NCI-H2107 (cell line): ENCODE measurements around the gene SERAC1.
"Not testable (repeated sequence)": the region's sequence is repeated elsewhere in the genome, so short reads cannot be mapped to it uniquely, and the experiment has no call there.

Experiments used
- DNase-seq: peaks from one replicate; lab custom pipeline; 2025; lab: John Stamatoyannopoulos, UW

Gene SERAC1

DNA sequence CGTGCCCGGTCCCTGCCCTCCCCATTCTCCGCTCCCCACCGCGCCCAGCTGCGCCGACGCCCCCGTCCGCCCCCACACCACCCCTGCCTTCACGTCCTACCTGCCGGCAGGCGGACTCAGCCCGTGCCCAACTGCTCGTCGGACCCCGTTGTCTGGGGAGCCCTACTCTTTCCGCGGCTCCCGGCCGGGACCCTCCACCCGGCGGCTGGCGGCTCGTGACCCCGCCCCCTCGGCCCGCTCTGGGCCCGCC is at the start of gene SERAC1:
Gene SERAC1, minus strand, starts transcription at position 223 of the 250 bp plus-strand sequence. CDS start 9,899 bp downstream, outside the sequence.
- no peak for DNase-seq

DNA sequence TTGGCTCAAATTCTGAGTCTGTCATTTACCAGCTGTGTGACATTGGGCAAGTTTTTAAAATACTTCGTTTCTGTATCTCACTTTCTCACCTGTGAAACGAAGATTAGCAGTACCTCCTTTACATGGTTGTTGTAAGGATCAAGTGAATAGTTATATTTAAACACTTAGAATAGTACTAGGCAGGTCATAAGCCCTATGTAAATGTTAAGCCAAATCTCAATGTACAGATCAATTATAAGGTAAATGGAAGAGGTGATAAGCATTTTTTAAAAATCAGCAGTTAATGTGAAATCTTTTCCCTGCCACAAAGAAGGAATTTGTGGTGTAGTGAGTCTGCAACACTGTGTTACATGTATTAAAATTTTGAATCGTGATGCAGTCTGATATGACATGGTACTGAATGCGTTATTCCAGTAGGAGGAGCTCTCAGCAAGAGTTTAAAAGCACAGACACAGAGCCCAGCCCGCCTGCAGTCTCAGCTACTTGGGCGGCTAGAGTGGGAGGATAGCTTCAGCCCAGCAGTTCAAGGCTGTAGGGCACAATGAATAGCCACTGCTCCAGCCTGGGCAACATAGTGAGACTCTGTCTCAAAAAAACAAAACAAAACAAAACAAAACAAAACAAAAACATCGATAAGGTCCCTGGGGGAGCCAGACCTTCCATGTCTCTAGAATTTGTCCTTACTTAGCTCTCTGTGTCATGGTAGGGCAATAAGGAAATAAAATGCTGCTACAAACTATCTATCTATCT is 46.0 kb upstream of the SERAC1 start:
- DNase-seq, result peak; percentile 43

DNA sequence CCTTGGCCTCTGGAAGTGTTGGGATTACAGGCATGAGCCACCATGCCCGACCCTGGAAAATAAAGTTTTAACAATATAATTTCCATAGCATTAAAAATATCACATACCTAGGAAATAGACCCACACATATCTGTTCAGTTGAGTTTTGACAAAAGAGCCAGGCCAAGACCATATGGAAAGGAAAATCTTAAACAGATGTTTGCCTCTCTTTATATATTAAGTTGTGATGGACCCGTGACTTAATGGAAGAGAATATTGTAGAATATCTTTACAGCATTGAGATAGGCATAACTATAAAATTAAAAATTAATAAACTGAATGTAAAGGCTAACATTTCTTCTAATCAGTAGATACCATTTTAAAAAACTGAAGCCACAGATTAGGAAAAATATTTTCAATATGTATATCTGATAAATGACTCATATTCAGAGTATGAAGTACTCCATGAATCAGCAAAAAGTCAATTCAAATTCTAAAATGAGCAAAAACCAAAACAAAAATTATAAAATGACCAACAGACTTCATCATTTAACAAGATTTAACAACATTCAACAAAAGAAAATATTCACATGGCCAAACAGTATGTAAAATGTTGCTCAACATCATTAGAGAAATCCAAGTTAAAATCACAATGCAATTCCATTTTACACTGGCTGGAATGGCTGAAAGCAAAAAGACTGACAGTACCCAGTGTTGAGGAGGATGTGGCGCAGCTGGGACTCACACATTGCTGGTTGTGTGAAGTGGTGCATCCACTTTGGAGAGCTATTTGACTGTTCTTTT is 43.4 kb upstream of the SERAC1 start:
- no peak for DNase-seq

DNA sequence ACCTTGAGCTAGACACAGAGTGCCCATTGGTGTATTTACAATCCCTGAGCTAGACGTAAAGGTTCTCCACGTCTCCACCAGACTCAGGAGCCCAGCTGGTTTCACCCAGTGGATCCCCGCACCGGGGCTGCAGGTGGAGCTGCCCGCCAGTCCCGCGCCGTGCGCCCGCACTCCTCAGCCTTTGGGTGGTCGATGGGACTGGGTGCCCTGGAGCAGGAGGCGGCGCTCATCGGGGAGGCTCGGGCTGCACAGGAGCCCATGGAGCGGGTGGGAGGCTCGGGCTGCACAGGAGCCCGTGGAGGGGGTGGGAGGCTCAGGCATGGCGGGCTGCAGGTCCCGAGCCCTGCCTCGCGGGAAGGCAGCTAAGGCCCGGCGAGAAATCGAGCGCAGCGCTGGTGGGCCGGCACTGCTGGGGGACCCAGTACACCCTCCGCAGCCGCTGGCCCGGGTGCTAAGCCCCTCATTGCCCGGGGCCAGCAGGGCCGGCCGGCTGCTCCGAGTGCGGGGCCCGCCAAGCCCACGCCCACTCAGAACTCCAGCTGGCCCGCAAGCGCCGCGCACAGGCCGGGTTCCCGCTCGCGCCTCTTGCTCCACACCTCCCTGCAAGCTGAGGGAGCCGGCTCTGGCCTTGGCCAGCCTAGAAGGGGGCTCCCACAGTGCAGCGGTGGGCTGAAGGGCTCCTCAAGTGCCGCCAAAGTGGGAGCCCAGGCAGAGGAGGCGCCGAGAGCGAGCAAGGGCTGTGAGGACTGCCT is 41.7 kb upstream of the SERAC1 start:
- not testable (repeated sequence) for DNase-seq

DNA sequence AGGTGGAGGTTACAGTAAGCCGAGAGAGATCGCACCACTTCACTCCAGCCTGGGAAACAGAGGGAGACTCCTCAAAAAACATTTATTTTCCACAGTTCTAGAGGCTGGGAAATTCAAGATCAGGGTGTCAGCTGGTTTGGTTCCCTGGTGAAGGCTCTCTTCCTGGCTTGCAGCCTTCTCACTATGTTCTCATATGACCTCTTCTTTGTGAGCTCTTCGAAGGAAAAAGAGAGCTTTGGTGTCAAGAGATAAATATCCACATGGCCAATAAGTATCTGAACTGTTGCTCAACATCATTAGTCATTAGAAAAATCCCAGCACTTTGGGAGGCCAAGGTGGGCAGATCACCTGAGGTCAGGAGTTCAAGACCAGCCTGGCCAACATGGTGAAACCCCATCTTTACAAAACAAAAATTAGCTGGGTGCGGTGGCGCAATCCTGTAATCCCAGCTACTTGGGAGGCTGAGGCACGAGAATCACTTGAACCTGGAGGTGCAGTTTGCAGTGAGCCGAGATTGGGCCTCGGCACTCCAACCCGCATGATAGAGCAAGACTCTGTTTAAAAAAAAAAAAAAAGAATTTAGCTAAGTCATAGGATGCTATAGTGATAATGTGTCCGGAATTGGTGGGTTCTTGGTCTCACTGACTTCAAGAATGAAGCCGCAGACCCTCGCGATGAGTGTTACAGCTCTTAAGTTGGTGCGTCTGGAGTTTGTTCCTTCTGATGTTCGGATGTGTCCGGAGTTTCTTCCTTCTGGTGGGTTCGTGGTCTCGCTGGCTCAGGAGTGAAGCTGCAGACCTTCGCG is 40.4 kb upstream of the SERAC1 start:
- DNase-seq, result not testable (repeated sequence)

DNA sequence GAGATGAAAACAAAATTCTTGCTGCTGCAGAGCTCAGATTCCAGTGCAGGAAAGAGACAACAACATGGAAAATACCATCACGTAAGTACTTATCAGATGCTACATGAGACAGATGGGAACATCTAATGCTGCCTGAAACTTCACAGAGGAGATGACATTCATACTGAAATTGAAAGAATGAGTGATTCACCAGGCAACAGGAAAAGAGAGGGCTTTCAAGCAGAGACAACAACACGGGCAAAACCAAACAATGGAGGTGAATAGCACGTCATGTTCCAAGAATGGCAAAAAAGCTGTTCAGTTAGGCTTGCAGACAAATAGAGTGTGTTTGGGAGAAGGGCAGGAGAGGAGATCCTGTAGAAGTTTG is 39.3 kb upstream of the SERAC1 start:
- no peak for DNase-seq

DNA sequence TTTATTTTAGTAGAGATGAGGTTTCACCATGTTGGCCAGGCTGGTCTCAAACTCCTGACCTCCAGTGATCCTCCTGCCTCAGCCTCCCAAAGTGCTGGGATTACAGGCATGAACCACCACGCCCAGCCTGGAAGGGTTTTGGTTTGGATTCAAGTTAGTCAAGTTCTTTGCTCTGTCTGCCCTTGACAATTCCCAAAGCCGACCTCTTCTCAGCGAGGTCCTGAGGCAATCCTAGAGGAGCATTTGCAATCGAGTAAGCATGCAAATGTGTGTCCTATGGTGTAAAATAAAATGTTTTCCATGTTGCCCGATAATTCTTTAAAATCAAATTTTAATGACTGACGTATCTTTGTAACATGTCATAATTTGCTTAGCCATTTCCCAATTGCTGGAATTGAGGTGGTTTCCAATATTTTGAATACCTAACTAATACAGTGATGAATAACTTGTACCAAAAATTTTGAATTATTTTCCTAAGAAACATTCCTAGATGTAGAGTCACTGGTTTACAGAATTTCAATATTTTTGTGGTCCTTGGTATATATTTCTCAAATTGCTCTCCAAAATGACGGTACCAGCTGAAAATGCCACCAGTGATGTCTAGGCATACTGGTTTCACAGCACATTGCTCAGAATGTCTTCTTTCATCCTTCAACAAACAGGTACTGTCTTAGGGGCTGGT is 38.8 kb upstream of the SERAC1 start:
- no peak for DNase-seq

DNA sequence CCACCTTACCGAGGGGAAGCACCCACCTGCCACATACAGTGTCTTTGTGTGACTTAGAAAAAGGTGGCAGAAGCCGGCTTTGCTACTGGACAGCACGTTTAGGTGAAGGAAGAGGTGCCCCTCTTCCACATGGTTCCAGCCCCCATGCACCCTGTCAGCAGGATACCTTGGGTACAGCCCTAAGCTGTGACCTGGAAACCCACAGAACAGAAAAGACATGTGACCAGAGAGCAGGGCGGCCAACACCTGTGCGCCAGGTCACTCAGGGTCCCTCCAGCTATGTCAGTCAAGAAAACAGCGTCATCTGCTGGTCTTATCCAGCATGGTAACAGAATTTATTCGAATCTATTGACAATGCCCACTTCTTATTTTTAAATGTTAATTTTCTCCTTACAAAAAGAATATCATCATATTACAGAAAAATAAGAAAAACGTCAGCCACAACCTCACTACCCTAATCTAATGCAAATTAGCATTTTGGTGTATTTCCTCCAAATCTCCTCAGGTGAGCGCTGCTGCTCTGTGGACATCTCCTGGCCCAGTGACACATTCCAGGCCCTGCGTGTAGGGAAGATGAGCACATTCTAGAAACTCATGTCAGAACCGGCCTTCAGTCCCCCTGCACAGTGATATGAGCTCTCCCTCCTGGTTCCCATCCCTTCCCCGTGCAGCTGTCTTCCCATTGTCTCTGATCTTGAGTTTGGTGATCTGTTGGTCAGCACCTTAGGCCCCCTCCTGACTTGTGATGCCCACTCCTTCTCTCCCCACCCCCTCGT is 37.3 kb upstream of the SERAC1 start:
- DNase-seq, result no peak

DNA sequence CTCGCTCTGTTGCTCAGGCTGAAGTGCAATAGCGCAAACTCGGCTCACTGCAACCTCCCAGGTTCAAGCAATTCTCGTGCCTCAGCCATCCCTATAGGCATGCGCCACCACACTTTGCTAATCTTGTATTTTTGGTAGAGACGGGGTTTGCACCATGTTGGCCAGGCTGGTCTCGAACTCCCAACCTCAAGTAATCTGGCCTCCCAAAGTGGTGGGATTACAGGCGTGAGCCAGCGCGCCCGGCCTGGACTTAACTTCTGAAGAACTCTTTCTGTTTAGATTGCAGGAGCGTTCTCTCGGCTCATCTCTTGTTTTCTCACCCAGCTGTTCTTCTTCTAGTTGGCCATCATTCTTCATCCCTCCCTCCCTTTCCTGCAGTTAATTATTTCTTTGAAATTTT is 30.4 kb upstream of the SERAC1 start:
- DNase-seq, result no peak

DNA sequence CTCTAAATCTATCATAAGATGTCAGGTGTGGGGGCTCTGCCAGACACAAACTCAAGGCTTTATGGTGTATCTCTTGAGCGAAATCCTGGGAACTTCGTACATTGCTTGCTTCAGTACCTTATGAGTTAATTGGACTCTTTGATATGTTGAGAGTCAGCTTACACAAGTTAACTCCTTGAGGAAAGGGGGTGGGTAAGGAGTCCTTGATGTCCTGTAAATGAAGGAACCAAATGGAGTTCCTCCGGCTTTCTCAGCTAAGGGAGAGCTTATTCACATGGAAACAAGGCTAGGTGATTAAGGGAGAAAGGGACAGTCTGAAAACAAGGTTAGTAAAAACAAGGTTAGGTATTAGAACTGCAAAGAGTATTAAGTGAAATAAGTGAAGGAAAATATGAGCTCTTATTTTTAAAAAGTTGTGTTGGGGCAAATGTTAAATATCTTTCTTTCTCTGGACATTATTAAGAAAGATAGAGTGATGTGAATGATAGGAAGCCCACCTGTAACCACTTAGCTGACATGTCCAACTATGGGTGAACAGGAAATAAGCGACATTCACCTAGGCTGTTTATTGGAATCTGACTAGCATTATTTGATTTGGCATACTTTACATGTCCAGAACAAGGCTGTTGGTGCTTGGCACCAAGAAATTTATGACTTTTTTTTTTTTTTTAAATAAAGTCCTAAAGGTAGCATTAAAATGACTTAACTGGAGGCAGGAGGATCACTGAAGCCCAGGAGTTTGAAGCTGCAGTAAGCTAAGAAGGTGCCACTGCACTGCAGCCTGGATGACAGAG is 26.6 kb upstream of the SERAC1 start:
- DNase-seq, result no peak

DNA sequence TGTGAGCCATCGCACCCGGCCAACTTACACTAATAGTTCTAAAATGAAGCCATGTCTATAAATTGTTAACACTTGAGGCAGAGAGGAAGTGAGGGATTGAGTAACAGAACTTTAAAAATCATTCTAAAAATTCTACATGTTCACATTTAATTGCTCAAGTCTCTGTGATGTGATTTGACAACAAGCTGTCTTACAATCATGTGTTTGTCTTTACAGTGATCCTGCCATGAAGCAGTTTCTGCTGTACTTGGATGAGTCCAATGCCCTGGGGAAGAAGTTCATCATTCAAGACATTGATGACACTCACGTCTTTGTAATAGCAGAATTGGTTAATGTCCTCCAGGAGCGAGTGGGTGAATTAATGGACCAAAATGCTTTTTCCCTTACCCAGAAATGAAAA is 23.7 kb upstream of the SERAC1 start:
- no peak for DNase-seq

DNA sequence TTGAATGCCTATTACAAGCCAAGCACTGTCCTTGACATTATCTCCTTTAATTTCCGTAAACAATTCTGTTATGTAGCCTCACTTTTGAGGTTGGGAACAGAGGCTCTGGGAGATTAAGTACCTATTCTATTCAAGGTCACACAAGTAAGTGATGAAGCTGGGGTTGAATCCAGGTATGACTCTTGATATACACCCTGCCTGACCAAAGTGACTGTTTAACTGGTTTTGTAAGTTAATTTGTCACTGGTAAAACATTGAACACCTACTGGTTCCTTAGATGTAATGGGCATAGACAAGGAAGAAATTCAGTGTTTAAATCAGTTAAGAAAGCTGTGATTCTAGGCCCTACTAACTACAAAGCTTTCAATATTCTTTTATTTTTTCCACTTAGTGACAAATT is 23.0 kb upstream of the SERAC1 start:
- no peak for DNase-seq

DNA sequence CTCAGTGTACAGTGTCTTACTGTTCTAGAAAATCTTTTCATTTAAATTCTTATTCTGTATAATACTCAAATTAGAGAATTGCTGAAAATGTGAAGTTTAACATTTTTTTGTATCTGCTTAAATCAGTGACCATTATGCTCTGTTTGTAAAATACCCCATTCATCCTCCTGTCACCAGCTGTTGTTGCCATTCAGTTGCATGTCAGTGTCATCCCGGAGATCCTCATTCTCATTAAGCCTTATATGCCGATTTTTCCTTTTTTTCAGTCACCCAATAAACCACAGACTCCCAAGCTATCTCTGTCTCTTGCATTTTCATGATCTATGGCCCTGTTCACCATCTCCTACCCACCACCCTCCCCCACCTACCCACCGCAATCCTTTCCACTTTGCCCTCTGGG is 20.5 kb upstream of the SERAC1 start:
- DNase-seq, result no peak

DNA sequence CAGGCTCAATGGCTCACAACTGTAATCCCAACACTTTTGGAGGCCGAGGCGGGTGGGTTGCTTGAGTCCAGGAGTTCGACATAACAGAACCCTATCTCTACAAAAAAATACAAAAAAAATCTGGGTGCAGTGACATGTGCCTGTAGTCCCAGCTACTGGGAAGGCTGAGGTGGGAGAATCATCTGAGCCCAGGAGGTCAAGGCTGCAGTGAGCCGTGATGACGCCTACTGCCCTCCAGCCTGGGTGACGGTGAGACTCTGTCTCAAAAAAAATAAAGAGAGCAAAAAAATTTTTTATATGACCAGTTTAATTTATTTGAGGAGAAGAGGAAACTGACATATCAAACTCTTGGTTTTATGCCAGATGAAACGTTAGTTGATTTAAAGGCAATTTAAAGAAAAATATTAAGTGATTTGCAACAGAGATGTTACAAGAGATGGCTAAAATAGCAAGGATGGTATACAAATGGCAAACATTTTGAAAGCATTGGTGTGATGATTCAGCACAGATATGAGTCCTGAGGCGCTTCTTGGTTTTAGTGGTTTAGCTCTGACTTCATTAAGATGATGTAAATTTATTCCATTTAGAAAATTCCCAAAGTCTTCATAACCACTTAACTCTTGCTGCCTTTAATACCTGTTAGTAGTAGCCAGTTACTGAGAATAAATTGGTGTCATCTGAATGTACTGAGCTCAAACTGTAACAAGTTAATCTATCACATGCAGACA is 17.8 kb upstream of the SERAC1 start:
- DNase-seq, result no peak

DNA sequence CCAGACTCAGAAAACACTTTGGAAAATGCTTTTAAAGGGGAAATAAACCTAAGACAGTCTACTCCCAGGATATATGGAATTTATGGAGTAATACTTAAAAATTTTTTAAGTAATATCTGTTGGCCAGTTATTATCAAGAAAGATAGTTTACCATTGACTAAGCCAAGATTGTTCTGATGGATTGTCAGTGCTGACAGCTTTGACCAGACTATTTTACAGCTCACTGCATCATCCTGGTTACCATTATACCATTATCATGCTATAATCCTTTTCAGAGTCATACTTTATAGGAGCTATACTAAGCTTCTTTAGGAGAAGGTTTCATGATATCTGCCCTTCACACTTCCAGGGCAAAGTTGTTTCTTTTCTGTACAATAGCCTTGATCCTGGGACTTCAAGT is 16.5 kb upstream of the SERAC1 start:
- DNase-seq, result no peak

DNA sequence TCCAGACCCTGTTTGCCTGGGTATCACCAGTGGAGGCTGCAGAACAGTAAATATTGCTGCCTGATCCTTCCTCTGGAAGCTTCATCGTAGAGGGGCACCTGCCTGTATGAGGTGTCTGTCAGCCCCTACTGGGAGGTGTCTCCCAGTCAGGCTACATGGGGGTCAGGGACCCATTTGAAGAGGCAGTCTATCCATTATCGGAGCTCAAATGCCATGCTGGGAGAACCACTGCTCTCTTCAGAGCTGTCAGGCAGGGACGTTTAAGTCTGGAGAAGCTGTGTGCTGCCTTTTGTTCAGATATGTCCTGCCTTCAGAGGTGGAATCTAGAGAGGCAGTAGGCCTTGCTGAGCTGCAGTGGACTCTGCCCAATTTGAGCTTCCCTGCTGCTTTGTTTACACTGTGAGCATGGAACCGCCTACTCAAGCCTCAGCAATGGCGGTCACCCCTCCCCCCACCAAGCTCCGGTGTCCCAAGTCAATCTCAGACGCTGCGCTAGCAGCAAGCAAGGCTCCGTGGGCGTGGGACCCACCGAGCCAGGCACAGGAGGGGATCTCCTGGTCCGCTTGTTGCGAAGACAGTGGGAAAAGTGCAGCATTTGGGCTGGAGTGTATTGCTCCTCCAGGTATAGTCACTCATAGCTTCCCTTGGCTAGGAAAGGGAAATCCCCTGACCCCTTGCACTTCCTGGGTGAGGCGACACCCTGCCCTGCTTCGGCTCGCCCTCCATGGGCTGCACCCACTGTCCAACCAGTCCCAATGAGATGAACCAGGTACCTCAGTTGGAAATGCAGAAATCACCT is 15.3 kb upstream of the SERAC1 start:
- not testable (repeated sequence) for DNase-seq

DNA sequence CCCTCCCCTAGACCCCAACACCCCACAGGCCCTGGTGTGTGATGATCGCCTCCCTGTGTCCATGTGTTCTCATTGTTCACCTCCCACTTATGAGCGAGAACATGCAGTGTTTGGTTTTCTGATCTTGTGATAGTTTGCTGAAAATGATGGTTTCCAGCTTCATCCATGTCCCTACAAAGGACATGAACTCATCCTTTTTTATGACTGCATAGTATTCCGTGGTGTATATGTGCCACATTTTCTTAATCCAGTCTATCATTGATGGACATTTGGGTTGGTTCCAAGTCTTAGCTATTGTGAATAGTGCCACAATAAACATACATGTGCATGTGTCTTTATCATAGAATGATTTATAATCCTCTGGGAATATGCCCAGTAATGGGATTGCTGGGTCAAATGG is 9.7 kb upstream of the SERAC1 start:
- DNase-seq, result not testable (repeated sequence)

DNA sequence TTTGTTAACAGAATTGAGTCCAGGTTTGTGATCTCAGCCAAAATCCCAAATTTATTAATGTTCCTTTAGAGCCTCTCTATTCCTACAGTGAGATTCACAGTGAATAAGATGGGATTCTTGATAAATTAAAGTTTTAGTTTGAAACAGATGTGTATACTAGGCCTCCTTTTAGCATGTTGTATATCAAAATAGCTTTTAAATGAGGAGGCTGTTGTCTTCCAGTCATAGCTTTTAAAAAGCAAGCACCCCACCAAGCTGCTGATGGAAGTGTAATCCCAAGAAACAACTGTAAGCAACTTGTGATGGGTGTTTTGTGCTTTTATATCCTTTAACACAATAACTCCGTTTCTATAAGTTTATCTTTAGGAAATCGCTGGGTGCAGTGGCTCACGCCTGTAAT is 7.0 kb upstream of the SERAC1 start:
- no peak for DNase-seq

DNA sequence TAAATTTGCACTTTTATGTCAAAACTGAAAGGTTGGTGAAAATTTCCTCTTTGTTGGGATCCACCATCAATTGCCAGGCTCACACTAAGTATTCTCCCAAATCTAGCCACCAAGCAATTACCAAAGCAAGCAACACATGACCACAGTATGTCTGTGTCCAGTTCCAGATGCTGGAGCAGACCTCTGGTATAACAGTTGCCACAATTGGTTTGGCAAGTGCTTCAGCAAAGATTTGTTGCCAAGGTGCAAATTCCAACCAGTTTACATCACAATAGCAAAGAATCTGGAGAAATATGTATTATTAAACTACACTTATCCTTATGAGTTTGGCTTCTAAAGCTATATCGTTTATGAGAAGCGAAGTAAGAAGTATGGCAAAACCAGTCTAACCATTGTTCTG is 6.5 kb upstream of the SERAC1 start:
- no peak for DNase-seq
